Thymus (tissue), 11 donors: ENCODE measurements around the gene SLC11A1. TPM values are rescaled to one million over a fixed set of nuclear protein-coding genes. Genes with fewer than 3 reads are reported as not detected.

Source experiments
- DNase-seq, 9 donors: peaks; one replicate each; pipeline ENCODE4 v3.0.0-alpha.2; 2013; ENCODE audit warnings: low spot score in 9 of 9, low read depth in 6 of 9, missing footprints in 1 of 9
- H3K27ac ChIP-seq, 2 donors: one replicate each; pipeline ENCODE4 v1.5.1; 2013; ENCODE audit warnings: control low read depth in 1 of 2, low read depth in 1 of 2, low read length in 1 of 2, mild to moderate bottlenecking in 1 of 2, moderate library complexity in 1 of 2
- H3K27me3 ChIP-seq, 2 donors: one replicate each; pipeline ENCODE4 v1.5.1; 2013; ENCODE audit warnings: low read length in 1 of 2; ENCODE audit not compliant: control insufficient read depth in 2 of 2, insufficient read depth in 1 of 2
- H3K36me3 ChIP-seq, 2 donors: one replicate each; pipeline ENCODE4 v1.5.1; 2013; ENCODE audit warnings: low read length in 1 of 2, mild to moderate bottlenecking in 1 of 2, moderate library complexity in 1 of 2; ENCODE audit not compliant: control insufficient read depth in 2 of 2, insufficient read depth in 2 of 2
- H3K4me1 ChIP-seq, 2 donors: one replicate each; pipeline ENCODE4 v1.5.1; 2013; ENCODE audit warnings: low read length in 2 of 2; ENCODE audit not compliant: control insufficient read depth in 2 of 2, insufficient read depth in 2 of 2
- H3K4me3 ChIP-seq, 2 donors: one replicate each; pipeline ENCODE4 v1.5.1; 2013; ENCODE audit warnings: low read length in 2 of 2, control low read depth in 1 of 2, mild to moderate bottlenecking in 1 of 2
- H3K9me3 ChIP-seq, 2 donors: one replicate each; pipeline ENCODE4 v1.5.1; 2013; ENCODE audit warnings: low read length in 1 of 2, mild to moderate bottlenecking in 1 of 2; ENCODE audit not compliant: control insufficient read depth in 2 of 2, insufficient read depth in 1 of 2
- WGBS: extraction: QIAGEN DNeasy Blood & Tissue Kit; methylation state at CpG from one replicate; pipeline ENCODE4 v1.1.7; 2013; 5-methylcytosine and 5-hydroxymethylcytosine counted together
- polyA plus RNA-seq: library from polyadenylated mRNA; stranded (reverse); fragments of 200-250 nt; gene quantifications from one replicate; pipeline ENCODE4 v1.2.3, GENCODE V29; 2013
- total RNA-seq: library from RNA; stranded (reverse); fragments of 120-200 nt; gene quantifications from one replicate; pipeline ENCODE4 v1.2.4, GENCODE V29; 2013
- donor health status: healthy.

SLC11A1 gene
- total and polyA plus RNA-seq, 2 donors: 0.71 to 25.2 TPM

- Histone ChIP-seq H3K27me3 (peaks cover 0 to 19% of the 10 kb centered on the region in 2 donors), H3K9me3 (peaks cover 0 to 7% of the 10 kb centered on the region in 2 donors), H3K4me1 (peaks cover 0 to 38% of the 10 kb centered on the region in 2 donors), H3K4me3 (no peak overlapping the region), H3K36me3 (no peaks in the 10 kb centered on the region), H3K27ac (no peak overlapping the region)
- DNase-seq: no peak
These were observed 10.1 kb upstream of the SLC11A1 start for GRCh38 chr2:218371983-218372350.

GRCh38 chr2:218374795-218375194, 7.3 kb upstream of the SLC11A1 start:
- Histone ChIP-seq H3K9me3 (no peaks in the 10 kb centered on the region), H3K4me3 (no peak overlapping the region), H3K27me3 (no peaks in the 10 kb centered on the region), H3K4me1 (peaks cover 0 to 13% of the 10 kb centered on the region in 2 donors), H3K36me3 (no peaks in the 10 kb centered on the region), H3K27ac (no peak overlapping the region)
- no peak for DNase-seq
- 95% methylated on average over 4 of the region's 4 CpGs for WGBS

GRCh38 chr2:218375212-218375611, 6.9 kb upstream of the SLC11A1 start:
- Histone ChIP-seq H3K27ac (no peak overlapping the region), H3K9me3 (no peaks in the 10 kb centered on the region), H3K36me3 (no peaks in the 10 kb centered on the region), H3K27me3 (no peaks in the 10 kb centered on the region), H3K4me3 (no peak overlapping the region), H3K4me1 (peaks cover 0 to 11% of the 10 kb centered on the region in 2 donors)
- DNase-seq: no peak
- 78% methylated on average over 2 of the region's 2 CpGs for WGBS

GRCh38 chr2:218378053-218378452, 4.0 kb upstream of the SLC11A1 start:
- Histone ChIP-seq H3K4me3 (no peak overlapping the region), H3K27me3 (no peaks in the 10 kb centered on the region), H3K9me3 (no peaks in the 10 kb centered on the region), H3K4me1 (no peaks in the 10 kb centered on the region), H3K27ac (no peak overlapping the region), H3K36me3 (no peaks in the 10 kb centered on the region)
- DNase-seq: no peak
- WGBS: 96% methylated on average over 5 of the region's 5 CpGs

GRCh38 chr2:218382785-218383184, 712 bp downstream of the SLC11A1 start:
- WGBS: 95% methylated on average over 6 of the region's 6 CpGs
- Histone ChIP-seq H3K4me1 (peaks cover 2 to 8% of the 10 kb centered on the region in 2 donors), H3K27ac (no peak overlapping the region), H3K27me3 (peaks cover 0 to 14% of the 10 kb centered on the region in 2 donors), H3K9me3 (no peaks in the 10 kb centered on the region), H3K36me3 (no peaks in the 10 kb centered on the region), H3K4me3 (no peak overlapping the region)
- no peak for DNase-seq

GRCh38 chr2:218383892-218384519, 1.9 kb downstream of the SLC11A1 start:
- WGBS: 94% methylated on average over 10 of the region's 10 CpGs
- Histone ChIP-seq H3K9me3 (no peaks in the 10 kb centered on the region), H3K4me3 (no peak overlapping the region), H3K27ac (no peak overlapping the region), H3K4me1 (peaks cover 2 to 9% of the 10 kb centered on the region in 2 donors), H3K36me3 (no peaks in the 10 kb centered on the region), H3K27me3 (peaks cover 0 to 22% of the 10 kb centered on the region in 2 donors)
- DNase-seq: no peak

GRCh38 chr2:218384975-218385374, 2.9 kb downstream of the SLC11A1 start:
- no peaks in the 10 kb centered on the region for H3K9me3 ChIP-seq
- peaks cover 2 to 9% of the 10 kb centered on the region in 2 donors for H3K4me1 ChIP-seq
- 93% methylated on average over 9 of the region's 9 CpGs for WGBS
- no peak overlapping the region for H3K4me3 ChIP-seq
- no peaks in the 10 kb centered on the region for H3K36me3 ChIP-seq
- H3K27me3 ChIP-seq: peaks cover 0 to 22% of the 10 kb centered on the region in 2 donors
- H3K27ac ChIP-seq: no peak overlapping the region
- no peak for DNase-seq

- Histone ChIP-seq H3K27me3 (peaks cover 0 to 22% of the 10 kb centered on the region in 2 donors), H3K36me3 (no peaks in the 10 kb centered on the region), H3K4me3 (no peak overlapping the region), H3K27ac (no peak overlapping the region), H3K9me3 (no peaks in the 10 kb centered on the region), H3K4me1 (peaks cover 2 to 9% of the 10 kb centered on the region in 2 donors)
- DNase-seq: no peak
- 87% methylated on average over 23 of the region's 23 CpGs for WGBS
These were observed 4.7 kb downstream of the SLC11A1 start for GRCh38 chr2:218386505-218387368.
